Measurements from ENCODE around the gene KLHDC10. TPM values are rescaled to one million over a fixed set of nuclear protein-coding genes. Genes with fewer than 3 reads are reported as not detected.
"Not testable (repeated sequence)": the region's sequence is repeated elsewhere in the genome, so short reads cannot be mapped to it uniquely, and the experiment has no call there.

KLHDC10 gene
- total RNA-seq, 1 donor from 2014 or later = 27.0 TPM

GRCh38 chr7:130182990-130183389 lies 112.7 kb downstream of the KLHDC10 start:
- peaks cover 68% of the 10 kb centered on the region for H3K36me3 ChIP-seq
- no peaks in the 10 kb centered on the region for H3K27me3 ChIP-seq (ENCODE audit: low read depth)
- H3K27ac ChIP-seq (replicated peaks) = no peak overlapping the region
- TF ChIP-seq CTCF (IDR thresholded peaks at IDR 0.05; ENCODE audit: borderline replicate concordance) = no peak
- no peaks in the 10 kb centered on the region for H3K9me3 ChIP-seq (replicated peaks)
- H3K4me1 ChIP-seq = no peaks in the 10 kb centered on the region
- DNase-seq = no peak
- intact Hi-C loops (cut with micrococcal nuclease) = no loop called here
- H3K4me3 ChIP-seq = no peak overlapping the region

- H3K27me3 ChIP-seq (ENCODE audit: low read depth); H3K27ac ChIP-seq (replicated peaks); H3K4me1 ChIP-seq; DNase-seq; intact Hi-C loops (cut with micrococcal nuclease); H3K4me3 ChIP-seq; H3K9me3 ChIP-seq (replicated peaks): not testable (repeated sequence)
- peaks cover 57% of the 10 kb centered on the region for H3K36me3 ChIP-seq
Measured at GRCh38 chr7:130184349-130184748, 114.0 kb downstream of the KLHDC10 start.

Other genes starting within 250 kb of the KLHDC10 start
- gene UBE2H, start 117.6 kb upstream of the KLHDC10 start, total RNA-seq = 112 TPM
- gene ZC3HC1, start 19.2 kb upstream of the KLHDC10 start, total RNA-seq = 16.5 TPM
- 9.9 TPM for gene TMEM209, start 134.9 kb downstream of the KLHDC10 start, total RNA-seq
- not detected for gene SSMEM1, start 137.3 kb downstream of the KLHDC10 start, total RNA-seq
- not detected for gene CPA2, start 196.3 kb downstream of the KLHDC10 start, total RNA-seq
- not detected for gene CPA4, start 222.6 kb downstream of the KLHDC10 start, total RNA-seq